CD4-positive, alpha-beta T cell (primary cell): Measurements from ENCODE around the gene EML3. TPM values are rescaled to one million over a fixed set of nuclear protein-coding genes. Genes with fewer than 3 reads are reported as not detected.

Experiments
- ATAC-seq: fragments of 200-7000 bp; cut with Tn5 transposase; one replicate; pipeline ENCODE4 v1.10.0; 2022; ENCODE audit warnings: mild to moderate bottlenecking; ENCODE audit not compliant: poor library complexity
- CTCF ChIA-PET: fragments of 350-600 bp; sonication (Branson Sonifier 250); formaldehyde crosslinking; loops from one replicate; lab custom pipeline; 2021; ENCODE audit warnings: antibody characterized with exemption, inconsistent platforms; lab: Charles Lee
- POLR2A ChIA-PET: fragments of 350-600 bp; sonication (Branson Sonifier 250); formaldehyde crosslinking; loops from one replicate; lab custom pipeline; 2021; ENCODE audit warnings: antibody characterized with exemption, inconsistent platforms; lab: Charles Lee
- DNase-seq, 14 experiments: peaks; one replicate each; pipeline ENCODE4 v3.0.0-alpha.2; 2013 to 2020; ENCODE audit warnings: mixed read lengths in 2 of 14
- H3K27ac ChIP-seq, 2 donors: one replicate each; pipeline versions ENCODE4 v1.5.1 to v1.7.0; 2013; ENCODE audit warnings: low read length in 2 of 2, low read depth in 1 of 2, mild to moderate bottlenecking in 1 of 2
- H3K27me3 ChIP-seq, 2 experiments: 1 replicate in 1 of 2; 2 replicates in 1 of 2; pipeline versions ENCODE4 v1.6.1 to v1.7.0; 2013; ENCODE audit warnings: low read length in 2 of 2, control low read depth in 1 of 2, mild to moderate bottlenecking in 1 of 2, moderate library complexity in 1 of 2; ENCODE audit not compliant: insufficient read depth in 2 of 2, control insufficient read depth in 1 of 2
- H3K36me3 ChIP-seq: one replicate; pipeline ENCODE4 v1.6.1; 2013; ENCODE audit warnings: low read length, control low read depth; ENCODE audit not compliant: insufficient read depth
- H3K4me1 ChIP-seq: one replicate; pipeline ENCODE4 v1.6.1; 2013; ENCODE audit warnings: low read length, control low read depth; ENCODE audit not compliant: insufficient read depth
- H3K4me3 ChIP-seq: one replicate; pipeline ENCODE4 v1.5.1; 2013; ENCODE audit warnings: mild to moderate bottlenecking, low read length, moderate library complexity
- H3K9me3 ChIP-seq, 2 experiments: 1 replicate in 1 of 2; 2 replicates in 1 of 2; pipeline versions ENCODE4 v1.6.1 to v1.7.0; 2013; ENCODE audit warnings: low read length in 2 of 2, mild to moderate bottlenecking in 2 of 2, control low read depth in 1 of 2, moderate library complexity in 1 of 2; ENCODE audit not compliant: control insufficient read depth in 1 of 2, insufficient read depth in 1 of 2
- H3K27ac Mint-ChIP-seq: one replicate; pipeline ENCODE4 v1.8.0; 2020; ENCODE audit warnings: mixed read lengths
- H3K27me3 Mint-ChIP-seq: one replicate; pipeline ENCODE4 v1.8.0; 2021; ENCODE audit warnings: mixed read lengths
- H3K36me3 Mint-ChIP-seq: one replicate; pipeline ENCODE4 v1.8.0; 2021; ENCODE audit warnings: low read depth, mixed read lengths
- H3K4me1 Mint-ChIP-seq: one replicate; pipeline ENCODE4 v1.8.0; 2021; ENCODE audit warnings: low read depth, mixed read lengths
- H3K4me3 Mint-ChIP-seq: one replicate; pipeline ENCODE4 v1.8.0; 2020; ENCODE audit warnings: mild to moderate bottlenecking, mixed read lengths
- H3K9me3 Mint-ChIP-seq: one replicate; pipeline ENCODE4 v1.8.0; 2020; ENCODE audit warnings: mixed read lengths
- CTCF ChIP-seq: fragments of 200-600 bp; IDR thresholded peaks from one replicate; pipeline ENCODE4 v1.8.0; 2022; ENCODE audit warnings: antibody characterized with exemption, mild to moderate bottlenecking
- intact Hi-C, 2 experiments: fragments of 100-400 bp; cut with DNase I in 1 of 2; cut with micrococcal nuclease in 1 of 2; formaldehyde crosslinking; loops; one replicate each; pipeline versions ENCODE4 v1.15.1 to v1.9.0; 2023 to 2025; cut with DNase I, micrococcal nuclease
- total RNA-seq, 174 experiments: library from RNA in 2 of 174; stranded (reverse) in 2 of 174; gene quantifications; one replicate each; pipeline ENCODE4 v1.2.3 and lab custom pipeline; 2021 to 2026

Gene EML3
- total RNA-seq, 2 experiments from 2014 or later: 142 to 144 TPM

GRCh38 chr11:62599069-62599696 is 13.4 kb downstream of the EML3 start:
- Histone ChIP-seq H3K4me3 (peak overlapping the region; percentile 100), H3K9me3 (no peaks in the 10 kb centered on the region), H3K4me1 (peaks cover 50% of the 10 kb centered on the region), H3K27me3 (no peaks in the 10 kb centered on the region), H3K27ac (peak overlapping the region; percentile 85 to 94), H3K36me3 (peaks cover 57% of the 10 kb centered on the region)
- Mint-ChIP-seq H3K9me3 (no peaks in the 10 kb centered on the region), H3K27me3 (no peaks in the 10 kb centered on the region), H3K4me1 (peaks cover 71% of the 10 kb centered on the region), H3K36me3 (peaks cover 85% of the 10 kb centered on the region), H3K27ac (peak overlapping the region; percentile 93), H3K4me3 (peak overlapping the region; percentile 94)
- TF ChIP-seq CTCF: no peak
- ChIA-PET POLR2A (interaction anchor here (0.6 to 4.1 kb wide), 24 partner anchors 7 to 281 kb away, joined by 3 to 177 read pairs (median 7); partner anchors contain the start of genes B3GAT3, C11orf98, CSKMT and EEF1G), CTCF (no interaction called here)
- intact Hi-C loops: loop anchor here (2.0 to 5.0 kb wide), 2 partner anchors 263 to 282 kb away; partner anchors contain the start of gene SLC3A2 (in 1 of the 2)
- ATAC-seq: peak; percentile 73
- peak; percentile 90 to 99 (median 96) for DNase-seq

GRCh38 chr11:62595124-62595523 is 17.5 kb downstream of the EML3 start:
- peaks cover 88% of the 10 kb centered on the region for H3K36me3 Mint-ChIP-seq
- TF ChIP-seq CTCF: no peak
- H3K4me3 ChIP-seq: no peak overlapping the region
- ChIA-PET CTCF (interaction anchor here (1.3 kb wide), 1 partner anchor 99 kb away, joined by 8 read pairs; no protein-coding TSS in a partner anchor), POLR2A (interaction anchor here (1.0 to 1.7 kb wide), 2 partner anchors 17 to 261 kb away, joined by 3 to 4 read pairs; no protein-coding TSS in a partner anchor)
- no peaks in the 10 kb centered on the region for H3K9me3 ChIP-seq
- no peaks in the 10 kb centered on the region for H3K27me3 ChIP-seq
- peaks cover 63% of the 10 kb centered on the region for H3K36me3 ChIP-seq
- H3K4me3 Mint-ChIP-seq: no peak overlapping the region
- peak in 1 of 14 experiments; percentile 1 for DNase-seq
- peaks cover 78% of the 10 kb centered on the region for H3K4me1 Mint-ChIP-seq
- H3K27ac ChIP-seq: no peak overlapping the region
- no peak for ATAC-seq
- no peaks in the 10 kb centered on the region for H3K27me3 Mint-ChIP-seq
- intact Hi-C loops: loop anchor here in 1 of 2 experiments (5.0 kb wide), 1 partner anchor 267 kb away; no protein-coding TSS in a partner anchor
- H3K27ac Mint-ChIP-seq: peak overlapping the region; percentile 89
- no peaks in the 10 kb centered on the region for H3K9me3 Mint-ChIP-seq
- peaks cover 70% of the 10 kb centered on the region for H3K4me1 ChIP-seq

GRCh38 chr11:62593434-62594044 is 19.0 kb downstream of the EML3 start:
- peaks cover 58% of the 10 kb centered on the region for H3K36me3 ChIP-seq
- CTCF ChIA-PET: interaction anchor here (0.6 to 2.6 kb wide), 7 partner anchors 19 to 138 kb away, joined by 3 to 20 read pairs (median 5); partner anchors contain the start of genes EML3 and ROM1

More at GRCh38 chr11:62593434-62594044, 19.0 kb downstream of the EML3 start:
- DNase-seq (peak; percentile 64 to 90 (median 74)), ATAC-seq (peak; percentile 9)
- no peak overlapping the region for H3K4me3 ChIP-seq
- H3K9me3 Mint-ChIP-seq: no peaks in the 10 kb centered on the region
- peak overlapping the region in 1 of 2 donors; percentile 97 for H3K27ac ChIP-seq
- H3K27me3 Mint-ChIP-seq: no peaks in the 10 kb centered on the region
- intact Hi-C loops: loop anchor here (1.0 to 5.0 kb wide), 7 partner anchors 36 to 269 kb away; partner anchors contain the start of genes LBHD1 (in 2 of the 2), UQCC3 (in 2 of the 2), BSCL2 (in 1 of the 2) and GNG3 (in 1 of the 2)
- TF ChIP-seq CTCF: peak; percentile 71
- H3K36me3 Mint-ChIP-seq: peaks cover 77% of the 10 kb centered on the region
- H3K4me1 Mint-ChIP-seq: peaks cover 75% of the 10 kb centered on the region
- peak overlapping the region; percentile 87 for H3K4me3 Mint-ChIP-seq
- H3K27ac Mint-ChIP-seq: peak overlapping the region; percentile 89
- no peaks in the 10 kb centered on the region for H3K9me3 ChIP-seq
- POLR2A ChIA-PET: interaction anchor here (0.6 to 4.4 kb wide), 21 partner anchors 7 to 262 kb away, joined by 3 to 177 read pairs (median 50); partner anchors contain the start of genes AHNAK, B3GAT3, BSCL2 and C11orf98
- no peaks in the 10 kb centered on the region for H3K27me3 ChIP-seq
- H3K4me1 ChIP-seq: peaks cover 60% of the 10 kb centered on the region
